GM18517 (cell line): ENCODE results near the gene SPIRE1.
"Not testable (repeated sequence)": the region's sequence is repeated elsewhere in the genome, so short reads cannot be mapped to it uniquely, and the experiment has no call there.

Experiments
- ATAC-seq: cut with Tn5 transposase; IDR thresholded peaks from one replicate; pipeline ENCODE4 v1.9.1; 2021; ENCODE audit warnings: mild to moderate bottlenecking, moderate library complexity; ENCODE audit not compliant: unreplicated experiment

Gene SPIRE1

GRCh38 chr18:12423393-12423792 is 234.5 kb downstream of the SPIRE1 start:
- ATAC-seq, result no peak

DNA sequence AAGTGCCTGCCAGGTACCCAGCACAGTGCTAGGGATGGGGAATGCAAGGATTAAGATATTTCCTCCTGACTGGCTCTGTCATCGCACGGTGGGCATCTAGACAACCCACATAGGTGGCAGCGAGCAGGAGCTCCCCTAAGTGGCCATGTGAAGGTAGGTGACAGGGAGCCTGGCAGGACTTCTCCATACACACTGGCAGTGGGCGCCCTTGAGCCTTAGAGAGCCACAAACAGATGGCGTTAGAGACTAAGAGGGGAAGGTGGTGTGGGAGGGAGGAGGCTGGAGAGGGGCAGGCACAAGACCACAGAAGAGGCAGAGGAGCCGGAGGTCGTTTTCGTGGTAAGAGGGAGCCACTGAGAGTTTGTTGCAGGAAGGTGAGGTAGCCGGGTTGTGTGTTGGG is 235.0 kb downstream of the SPIRE1 start:
- ATAC-seq, result no peak

- ATAC-seq, result no peak
Observed at GRCh38 chr18:12421732-12422131, 236.2 kb downstream of the SPIRE1 start.

- no peak for ATAC-seq
Observed at GRCh38 chr18:12420821-12421421, 237.0 kb downstream of the SPIRE1 start.

- no peak for ATAC-seq
Observed at GRCh38 chr18:12417687-12418086, 240.2 kb downstream of the SPIRE1 start.

GRCh38 chr18:12416098-12416729 is 241.7 kb downstream of the SPIRE1 start:
- ATAC-seq, result no peak

DNA sequence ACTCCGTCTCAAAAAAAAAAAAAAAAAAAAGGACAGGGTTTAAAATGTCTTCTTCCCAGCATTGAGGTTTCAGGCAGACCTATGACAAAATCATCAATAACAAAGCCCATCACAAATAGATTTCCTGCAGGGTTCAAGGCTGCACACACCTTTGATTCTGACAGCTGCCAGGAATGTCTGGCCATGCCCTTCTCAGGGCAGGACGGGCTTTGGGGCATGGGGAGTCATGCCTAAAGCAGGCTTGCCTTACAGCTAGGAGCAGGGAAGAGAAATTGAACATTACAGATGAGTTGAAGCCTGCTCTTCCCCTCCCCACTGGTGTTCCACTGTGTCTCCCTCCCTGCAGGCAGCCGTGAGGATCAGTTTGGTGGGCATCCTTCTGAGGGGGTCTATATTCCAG is 246.5 kb downstream of the SPIRE1 start:
- no peak for ATAC-seq

DNA sequence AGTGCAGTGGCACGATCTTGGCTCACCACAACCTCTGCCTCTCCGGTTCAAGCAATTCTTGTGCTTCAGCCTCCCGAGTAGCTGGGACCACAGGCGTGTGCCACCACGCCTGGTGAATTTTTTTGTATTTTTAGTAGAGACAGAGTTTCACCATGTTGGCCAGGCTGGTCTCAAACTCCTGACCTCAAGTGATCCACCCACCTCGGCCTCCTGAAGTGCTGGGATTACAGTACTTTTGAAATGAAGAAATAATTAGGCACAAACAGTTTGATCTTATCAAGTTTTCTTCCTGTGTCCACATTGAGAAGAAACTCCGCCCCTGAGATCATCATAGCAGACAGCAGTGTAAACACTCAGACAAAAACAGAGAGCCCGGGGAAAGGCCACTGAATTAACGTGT is 247.2 kb downstream of the SPIRE1 start:
- not testable (repeated sequence) for ATAC-seq

DNA sequence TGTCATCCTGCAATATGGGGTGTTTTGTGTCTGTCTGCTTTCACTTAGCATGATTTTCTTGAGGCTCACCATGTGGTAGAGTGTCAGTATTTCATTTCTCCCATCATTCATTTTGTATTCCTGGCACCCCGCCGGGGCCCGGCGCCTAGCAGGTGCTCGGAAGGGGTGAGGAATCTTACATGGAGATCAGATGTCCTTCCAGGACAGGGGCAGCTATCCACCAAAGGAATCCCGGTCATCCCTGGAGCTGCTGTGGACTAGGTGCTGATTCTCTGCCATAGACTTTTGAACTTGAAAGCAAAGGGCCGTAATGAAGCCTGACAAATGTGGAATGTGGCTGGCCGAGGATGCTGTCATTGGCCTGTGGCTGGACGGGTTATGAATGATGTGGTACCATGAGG is 247.8 kb downstream of the SPIRE1 start:
- ATAC-seq, result no peak

DNA sequence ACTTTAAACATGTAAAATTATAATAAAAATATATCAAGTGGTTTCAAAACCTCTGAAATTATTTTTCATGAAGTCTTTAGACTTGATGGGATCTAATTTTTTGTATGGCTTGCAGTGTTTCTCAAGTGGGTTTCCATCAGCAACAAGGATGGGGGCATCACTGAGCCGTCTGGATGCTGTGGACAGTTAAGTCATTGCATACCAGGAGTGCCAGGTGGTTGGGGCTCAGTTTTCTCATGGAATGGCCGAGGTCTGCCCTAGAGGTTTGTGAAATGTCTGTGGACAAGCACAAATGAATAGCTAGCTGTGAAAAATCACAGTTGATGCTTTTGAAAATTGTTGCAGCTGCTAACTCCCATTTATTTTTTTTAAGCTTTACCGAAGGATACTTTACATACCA is 248.4 kb downstream of the SPIRE1 start:
- ATAC-seq, result no peak

GRCh38 chr18:12408247-12408869 is 249.5 kb downstream of the SPIRE1 start:
- ATAC-seq, result no peak

- ATAC-seq, result no peak
Observed at GRCh38 chr18:12406371-12407111, 251.4 kb downstream of the SPIRE1 start.

- no peak for ATAC-seq
Observed at GRCh38 chr18:12405066-12405465, 252.8 kb downstream of the SPIRE1 start.

DNA sequence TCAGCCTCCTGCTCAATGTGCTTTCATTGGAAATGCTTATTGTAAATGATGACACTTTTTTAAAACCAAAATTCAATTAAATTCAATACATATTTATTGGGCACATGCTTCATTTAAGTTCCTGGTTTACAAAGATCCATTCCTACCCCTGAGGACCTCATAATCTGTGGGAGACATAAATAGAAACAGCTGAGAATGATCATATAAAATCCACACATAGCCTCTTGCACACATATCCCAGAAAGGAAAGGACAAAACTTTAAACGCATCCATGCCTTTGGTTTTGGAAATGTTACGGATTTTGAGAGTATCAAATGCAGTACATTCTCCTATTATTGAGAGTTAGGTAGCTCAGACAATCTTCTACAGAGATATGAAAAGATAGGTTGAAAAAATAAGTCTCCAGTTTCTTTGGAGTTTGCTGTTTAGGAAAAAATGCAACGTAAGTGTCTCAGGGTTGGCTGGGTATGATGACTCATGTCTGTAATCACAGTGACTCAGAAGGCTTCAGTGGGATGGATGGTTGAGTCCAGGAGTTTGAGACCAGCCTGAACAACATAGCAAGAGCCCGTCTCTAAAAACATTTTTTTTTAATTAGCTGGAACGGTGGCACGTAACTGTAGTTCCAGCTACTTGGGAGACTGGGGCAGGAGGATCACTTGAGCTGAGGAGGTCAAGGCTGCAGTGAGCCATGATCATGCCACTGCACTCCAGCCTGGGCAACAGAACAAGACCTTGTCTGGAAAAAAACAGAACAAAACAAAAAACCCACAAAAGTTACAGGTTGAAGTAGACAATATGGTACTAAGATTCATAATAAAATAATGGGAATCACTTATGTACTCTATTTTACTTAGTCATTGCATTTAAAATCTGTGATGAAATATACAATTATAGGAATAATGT is 254.1 kb downstream of the SPIRE1 start:
- ATAC-seq, result no peak

DNA sequence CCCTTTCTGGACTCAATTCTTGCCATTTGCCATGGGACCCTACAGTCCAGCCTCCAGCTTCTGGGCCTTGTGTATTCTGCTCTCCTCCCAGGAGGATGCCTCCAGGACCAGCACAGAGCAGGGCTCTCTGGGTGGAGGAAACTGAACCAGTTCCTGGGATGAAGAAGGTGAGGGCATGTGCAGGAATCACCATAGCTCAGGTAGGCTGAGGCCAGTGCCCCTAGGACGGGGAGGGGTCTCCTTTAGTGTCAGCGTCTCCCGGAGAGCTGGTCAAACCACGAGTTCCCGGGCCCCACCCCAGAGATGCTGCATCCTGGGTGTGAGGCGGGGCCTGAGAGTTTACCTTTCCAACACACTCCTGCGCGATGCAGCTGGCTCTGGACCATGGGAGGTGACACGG is 256.0 kb downstream of the SPIRE1 start:
- no peak for ATAC-seq

GRCh38 chr18:12399231-12399630 is 258.7 kb downstream of the SPIRE1 start:
- ATAC-seq, result no peak

GRCh38 chr18:12398625-12399024 is 259.3 kb downstream of the SPIRE1 start:
- ATAC-seq, result no peak

DNA sequence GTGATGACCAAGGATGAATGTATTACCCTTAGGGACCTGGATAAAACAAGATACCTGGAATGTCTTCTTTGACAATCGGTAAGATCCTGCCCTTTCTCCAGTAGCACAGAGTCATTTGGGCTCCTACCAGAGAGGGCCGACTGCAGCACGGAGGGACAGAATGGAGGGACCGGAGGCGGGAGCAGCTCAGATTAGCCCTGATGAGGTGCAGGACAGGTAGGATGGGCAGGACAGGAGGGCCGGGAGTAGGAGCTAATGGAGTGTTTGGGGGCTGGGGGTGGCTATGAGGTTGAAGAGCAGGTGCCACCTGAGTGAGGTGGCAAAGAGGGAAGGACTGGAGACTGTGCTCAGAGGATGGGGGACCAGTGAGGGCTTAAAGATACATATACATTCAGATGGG is 260.1 kb downstream of the SPIRE1 start:
- ATAC-seq, result no peak

DNA sequence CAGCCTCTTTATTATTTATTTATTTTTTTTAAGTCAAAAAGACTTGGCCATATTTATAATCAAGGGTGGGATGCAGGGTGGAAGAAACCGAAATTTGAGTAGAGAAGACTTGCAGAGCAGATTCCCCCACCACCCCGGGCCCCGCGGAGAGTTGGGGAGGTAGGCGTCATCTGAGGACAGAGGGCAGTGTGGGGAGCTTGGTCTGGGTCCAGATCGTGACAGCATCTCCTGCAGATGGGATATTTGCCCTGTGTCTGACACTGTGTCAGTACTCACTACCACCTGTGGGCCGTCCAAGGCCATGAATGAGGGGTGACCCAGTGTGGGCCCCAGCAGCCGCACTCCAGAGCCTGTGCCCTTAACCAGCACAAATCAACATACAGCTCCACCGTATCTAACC is 260.7 kb downstream of the SPIRE1 start:
- ATAC-seq, result no peak
